T-helper 2 cell treated with Interferon-gamma antibody and Interleukin-4, amounts not matched to agents 5 μg/mL and 100 μg/mL, for 36 hours (primary cell): ENCODE results near the gene BAIAP2.

ENCODE experiments used
- DNase-seq: peaks from one replicate; pipeline ENCODE4 v3.0.0; 2021; ENCODE audit warnings: low spot score
- H3K27ac Mint-ChIP-seq: one replicate; pipeline ENCODE4 v1.8.0; 2021; ENCODE audit warnings: mild to moderate bottlenecking, mixed read lengths
- H3K27me3 Mint-ChIP-seq: one replicate; pipeline ENCODE4 v1.8.0; 2021; ENCODE audit warnings: low read depth, mixed read lengths
- H3K36me3 Mint-ChIP-seq: one replicate; pipeline ENCODE4 v1.8.0; 2021; ENCODE audit warnings: low read depth, mixed read lengths
- H3K4me1 Mint-ChIP-seq: one replicate; pipeline ENCODE4 v1.8.0; 2021; ENCODE audit warnings: low read depth, mixed read lengths
- H3K4me3 Mint-ChIP-seq: one replicate; pipeline ENCODE4 v1.8.0; 2022; ENCODE audit warnings: mild to moderate bottlenecking, moderate library complexity, mixed read lengths
- H3K9me3 Mint-ChIP-seq: one replicate; pipeline ENCODE4 v1.8.0; 2021; ENCODE audit warnings: mixed read lengths

BAIAP2 gene

DNA sequence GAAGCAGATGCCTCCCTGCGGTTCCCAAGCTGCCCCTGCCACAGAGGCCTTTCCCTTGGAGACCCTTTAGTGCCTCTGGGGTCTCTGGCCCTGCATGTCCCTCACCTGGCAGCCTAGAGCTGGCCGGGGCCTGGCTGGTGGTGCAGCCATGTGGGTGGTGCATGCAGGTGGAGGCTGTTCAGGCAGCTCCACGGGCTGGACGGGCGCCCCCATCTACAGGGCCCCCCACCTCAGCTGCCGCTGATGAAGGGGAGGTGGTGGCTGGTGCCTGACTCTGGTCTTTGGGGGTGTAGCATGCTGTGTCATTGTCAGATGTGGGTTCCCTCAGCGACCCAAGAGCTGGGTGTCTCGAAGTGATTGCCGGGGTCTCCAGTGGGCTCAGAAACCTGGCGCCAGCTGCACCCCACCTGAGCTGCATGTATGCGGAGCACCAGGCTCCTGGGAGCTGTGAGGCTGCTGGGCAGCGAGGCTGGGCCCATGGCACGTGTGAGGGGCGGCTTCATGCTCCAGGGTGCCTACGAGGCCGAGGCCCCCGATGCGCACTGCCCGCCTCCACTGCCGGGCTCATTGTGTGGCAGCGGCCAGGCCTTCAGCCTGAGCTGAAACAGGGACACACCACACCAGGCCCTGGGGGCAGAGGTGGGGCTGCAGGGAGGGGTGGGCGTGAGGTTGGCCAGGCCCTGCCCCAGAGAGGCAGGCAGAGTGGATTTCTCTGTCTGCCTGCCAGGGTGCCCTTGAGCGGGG lies 57.0 kb downstream of the BAIAP2 start:
- Mint-ChIP-seq H3K4me1 (peaks cover 10% of the 10 kb centered on the region), H3K27ac (peak overlapping the region; percentile 12), H3K27me3 (peaks cover 2% of the 10 kb centered on the region), H3K36me3 (no peaks in the 10 kb centered on the region), H3K4me3 (no peak overlapping the region), H3K9me3 (no peaks in the 10 kb centered on the region)
- DNase-seq: no peak

DNA sequence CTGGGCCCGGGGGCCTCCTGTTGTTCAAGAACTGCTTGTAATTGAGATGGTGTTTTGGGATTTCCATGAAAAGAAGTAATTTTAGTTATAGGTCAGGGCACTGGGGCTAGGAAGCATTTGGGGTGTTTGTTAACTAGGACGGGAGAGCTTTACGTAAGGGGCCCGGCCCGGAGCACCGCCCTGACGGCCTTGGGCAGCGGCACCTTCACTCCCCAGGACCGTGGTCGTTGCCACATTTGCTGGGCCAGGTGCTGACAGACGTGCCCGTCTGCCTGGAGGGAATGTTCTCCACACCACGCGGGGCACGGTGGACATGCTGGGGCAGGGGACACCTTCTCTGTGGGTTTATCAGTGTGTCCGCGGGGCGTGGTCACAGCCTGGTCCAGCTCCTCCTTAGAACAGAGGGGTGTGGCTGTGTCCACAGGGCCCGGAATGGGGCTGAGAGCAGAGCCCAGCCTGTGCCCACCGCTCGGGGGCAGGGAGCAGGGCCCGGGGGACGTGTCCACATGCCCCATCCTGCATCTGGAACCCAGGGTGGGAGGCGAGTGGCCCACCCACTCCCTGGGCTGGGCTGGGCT lies 57.7 kb downstream of the BAIAP2 start:
- Mint-ChIP-seq H3K9me3 (no peaks in the 10 kb centered on the region), H3K27me3 (peaks cover 2% of the 10 kb centered on the region), H3K4me1 (peaks cover 10% of the 10 kb centered on the region), H3K36me3 (no peaks in the 10 kb centered on the region), H3K4me3 (no peak overlapping the region), H3K27ac (peak overlapping the region; percentile 12)
- DNase-seq: no peak

DNA sequence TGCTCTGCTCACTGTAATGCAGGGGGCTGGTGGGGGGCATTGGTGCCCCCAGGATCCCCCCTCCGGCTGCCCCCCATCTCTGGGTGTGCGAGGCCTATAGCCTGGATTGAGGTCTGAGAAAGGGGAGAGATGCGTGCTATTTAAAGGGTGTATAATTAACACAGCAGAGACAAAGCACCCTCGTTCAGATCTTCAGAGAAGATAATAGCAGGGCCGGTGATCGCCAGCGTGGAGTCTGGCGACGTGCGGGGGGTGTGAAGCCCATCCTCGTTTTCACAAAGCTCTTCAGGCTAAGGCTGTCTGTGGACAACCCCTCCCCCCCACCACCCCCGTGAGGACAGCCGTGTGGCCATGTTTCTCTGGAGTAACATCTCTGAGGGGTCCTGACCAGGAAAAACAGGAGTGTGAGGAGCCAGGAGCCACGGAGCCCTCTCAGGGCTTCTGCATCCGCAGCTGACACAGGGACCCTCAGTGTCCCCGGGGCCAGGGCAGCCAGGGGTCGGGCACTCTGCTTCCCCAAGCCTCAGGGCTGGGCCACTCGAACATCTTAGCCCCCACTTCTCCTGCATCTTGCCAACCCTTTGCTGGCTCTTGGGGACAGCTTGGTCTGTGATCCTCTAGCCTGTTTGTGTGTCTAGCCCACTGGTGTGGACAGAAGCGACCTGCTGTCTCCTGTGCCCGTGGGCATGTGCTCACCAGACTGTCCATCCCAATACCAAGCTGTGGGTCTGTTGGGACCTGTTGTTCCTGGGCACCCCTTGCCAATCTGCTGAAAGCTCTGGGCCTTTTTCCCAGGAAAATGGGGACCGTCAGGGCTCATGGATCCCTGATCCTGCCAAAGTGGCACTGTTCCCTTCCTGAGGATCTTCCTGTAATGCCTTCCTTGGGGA lies 58.9 kb downstream of the BAIAP2 start:
- H3K27ac Mint-ChIP-seq: no peak overlapping the region
- H3K4me3 Mint-ChIP-seq: no peak overlapping the region
- no peak for DNase-seq
- peaks cover 10% of the 10 kb centered on the region for H3K4me1 Mint-ChIP-seq
- H3K27me3 Mint-ChIP-seq: peaks cover 2% of the 10 kb centered on the region
- H3K36me3 Mint-ChIP-seq: no peaks in the 10 kb centered on the region
- no peaks in the 10 kb centered on the region for H3K9me3 Mint-ChIP-seq

DNA sequence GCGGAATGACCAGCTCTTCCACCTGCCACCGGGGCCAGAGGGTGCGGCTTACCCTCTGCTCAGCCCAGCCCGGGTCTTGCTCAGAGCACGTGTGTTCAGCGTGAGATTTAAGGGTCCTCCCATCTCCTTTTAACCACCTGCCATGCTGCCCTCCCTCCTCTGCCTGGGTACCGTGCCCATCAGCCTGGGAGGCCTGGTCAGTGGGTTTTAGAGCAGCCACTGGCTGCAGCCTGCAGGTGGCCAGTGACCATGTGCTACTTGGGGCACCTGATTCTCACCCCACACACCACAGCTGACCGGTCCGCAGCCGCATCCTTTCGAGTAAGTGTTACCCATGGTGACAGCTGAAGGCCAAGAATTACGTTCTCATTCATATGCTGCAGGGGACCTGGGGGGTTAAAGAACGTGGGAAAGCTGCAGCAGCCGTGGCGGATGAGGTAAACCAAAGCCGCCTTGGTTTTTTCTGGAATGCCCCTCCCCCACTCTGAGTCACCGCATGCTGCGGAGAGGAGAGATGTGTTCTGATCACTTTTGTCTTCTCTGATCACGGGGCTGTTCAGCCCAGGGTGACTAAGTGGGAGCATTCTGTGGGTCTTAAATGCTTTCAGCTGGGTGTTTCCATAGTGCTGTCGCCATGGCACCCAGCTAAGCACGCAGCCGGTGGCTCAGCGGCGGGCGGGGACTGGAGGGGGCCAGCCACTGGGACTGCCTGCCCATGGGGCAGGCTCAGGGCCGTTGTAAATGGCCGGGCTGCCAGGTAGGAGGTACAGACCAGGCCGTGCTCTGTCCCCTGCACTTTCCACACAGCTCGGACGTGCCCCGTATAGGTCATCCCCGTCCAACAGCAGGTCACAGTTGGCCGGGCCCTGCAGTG lies 59.8 kb downstream of the BAIAP2 start:
- Mint-ChIP-seq H3K36me3 (no peaks in the 10 kb centered on the region), H3K27me3 (peaks cover 2% of the 10 kb centered on the region), H3K4me1 (peaks cover 10% of the 10 kb centered on the region), H3K9me3 (no peaks in the 10 kb centered on the region), H3K27ac (no peak overlapping the region), H3K4me3 (peak overlapping the region; percentile 24)
- DNase-seq: peak; percentile 80

DNA sequence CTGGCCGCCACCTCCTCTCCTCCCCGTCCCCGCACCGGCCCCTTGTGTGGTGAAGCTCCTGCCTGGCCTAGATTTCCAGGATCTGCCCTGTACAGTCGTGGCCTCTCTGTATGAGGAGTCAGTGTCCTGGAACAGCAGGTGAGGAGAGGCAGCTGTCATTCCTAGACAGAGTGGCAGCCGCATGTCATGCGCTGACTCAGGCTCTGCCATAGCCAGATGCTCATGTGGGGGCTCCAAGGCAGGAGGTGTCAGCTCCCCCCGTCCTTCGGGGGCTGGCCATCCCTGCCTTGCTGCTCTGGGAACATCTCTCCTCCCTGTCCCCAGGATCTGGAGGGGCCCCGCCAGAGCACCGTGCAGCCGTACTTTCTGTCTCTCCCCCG lies 60.4 kb downstream of the BAIAP2 start:
- H3K4me3 Mint-ChIP-seq: peak overlapping the region; percentile 8
- no peak overlapping the region for H3K27ac Mint-ChIP-seq
- no peak for DNase-seq
- H3K27me3 Mint-ChIP-seq: peaks cover 2% of the 10 kb centered on the region
- H3K4me1 Mint-ChIP-seq: peaks cover 7% of the 10 kb centered on the region
- H3K36me3 Mint-ChIP-seq: no peaks in the 10 kb centered on the region
- H3K9me3 Mint-ChIP-seq: no peaks in the 10 kb centered on the region

DNA sequence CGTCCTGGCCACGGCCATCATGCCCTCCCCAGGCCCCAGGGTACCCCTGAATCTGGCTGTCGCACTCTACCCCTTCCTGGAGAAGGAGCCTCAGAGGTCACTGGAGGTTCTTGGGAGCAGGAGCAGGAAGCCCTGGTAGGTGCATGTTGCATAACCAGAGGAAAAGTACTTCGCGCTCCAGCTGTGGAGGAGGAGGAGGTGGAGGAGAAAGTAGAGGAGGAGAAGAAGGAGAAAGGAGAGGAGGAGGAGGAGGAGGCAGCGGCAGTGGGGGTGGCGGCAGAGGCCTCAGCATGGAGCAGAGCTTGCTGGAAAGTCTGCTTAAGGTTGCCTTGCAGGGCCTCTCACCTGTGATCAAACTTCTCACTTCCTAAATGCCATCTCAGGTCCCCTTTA lies 61.8 kb downstream of the BAIAP2 start:
- H3K4me1 Mint-ChIP-seq: peaks cover 7% of the 10 kb centered on the region
- H3K9me3 Mint-ChIP-seq: no peaks in the 10 kb centered on the region
- H3K36me3 Mint-ChIP-seq: no peaks in the 10 kb centered on the region
- no peak overlapping the region for H3K27ac Mint-ChIP-seq
- no peak overlapping the region for H3K4me3 Mint-ChIP-seq
- peaks cover 2% of the 10 kb centered on the region for H3K27me3 Mint-ChIP-seq
- no peak for DNase-seq

DNA sequence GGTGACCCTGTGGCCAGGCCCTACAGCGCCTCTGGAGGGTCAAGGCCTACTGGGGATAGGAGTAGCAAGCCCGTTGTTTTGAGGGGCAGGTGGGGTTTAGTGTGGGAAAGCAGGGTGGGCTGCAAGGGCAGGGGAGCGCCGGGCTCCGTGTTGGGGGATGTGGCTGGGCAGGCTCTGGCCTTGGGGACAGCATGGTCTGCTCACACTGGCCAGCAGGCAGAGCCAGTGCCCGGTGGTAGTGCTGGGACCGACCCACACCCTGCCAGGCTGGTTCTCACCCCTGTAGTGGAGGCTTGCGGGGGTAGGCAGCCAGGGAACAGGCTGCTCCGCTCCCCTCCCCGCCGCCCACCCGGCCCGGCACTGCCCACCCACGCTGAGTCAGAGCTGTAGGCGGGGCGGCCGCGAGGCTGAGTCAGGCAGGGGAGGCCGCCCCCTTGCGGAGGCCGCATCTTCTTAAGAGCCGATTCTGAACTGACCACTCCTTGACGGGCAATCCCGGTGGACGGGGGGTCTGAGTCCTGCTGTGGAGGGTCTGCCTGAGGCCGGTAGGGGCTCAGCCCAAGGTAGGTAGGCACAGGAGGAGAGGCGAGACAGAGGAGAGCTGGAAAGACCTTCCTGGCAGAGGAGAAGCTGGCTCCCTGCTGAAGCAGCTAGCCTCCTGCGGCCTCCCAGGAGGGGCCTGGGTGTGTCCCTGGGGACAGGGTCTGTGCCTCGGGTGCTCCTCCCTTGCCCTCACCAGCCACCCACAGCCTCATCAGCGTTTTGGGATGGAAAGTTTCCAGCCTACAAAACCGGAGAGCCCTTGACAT lies 62.4 kb downstream of the BAIAP2 start:
- peak; percentile 55 for DNase-seq
- Mint-ChIP-seq H3K27me3 (peaks cover 2% of the 10 kb centered on the region), H3K4me3 (no peak overlapping the region), H3K9me3 (no peaks in the 10 kb centered on the region), H3K27ac (no peak overlapping the region), H3K36me3 (no peaks in the 10 kb centered on the region), H3K4me1 (peaks cover 7% of the 10 kb centered on the region)

DNA sequence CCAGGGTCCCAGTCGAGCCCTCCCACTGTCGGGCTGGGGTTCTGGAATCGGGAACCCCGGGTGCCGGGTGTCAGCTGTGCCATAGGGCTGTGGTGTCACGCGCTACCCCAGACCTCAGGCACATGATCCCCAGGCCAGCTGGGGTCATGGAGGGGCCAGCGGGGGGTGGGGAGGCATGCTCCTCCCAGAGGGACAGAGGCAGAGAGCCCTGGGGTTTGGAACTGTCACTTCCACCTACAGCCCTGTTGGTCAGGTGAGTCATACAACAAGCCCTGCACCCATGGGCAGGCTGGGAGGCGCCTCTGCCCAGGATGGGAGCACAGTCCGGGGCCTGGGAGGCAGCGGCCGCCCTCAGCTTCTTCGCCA lies 63.0 kb downstream of the BAIAP2 start:
- Mint-ChIP-seq H3K36me3 (no peaks in the 10 kb centered on the region), H3K27me3 (peaks cover 2% of the 10 kb centered on the region), H3K4me3 (no peak overlapping the region), H3K4me1 (peaks cover 7% of the 10 kb centered on the region), H3K9me3 (no peaks in the 10 kb centered on the region), H3K27ac (no peak overlapping the region)
- peak; percentile 30 for DNase-seq

DNA sequence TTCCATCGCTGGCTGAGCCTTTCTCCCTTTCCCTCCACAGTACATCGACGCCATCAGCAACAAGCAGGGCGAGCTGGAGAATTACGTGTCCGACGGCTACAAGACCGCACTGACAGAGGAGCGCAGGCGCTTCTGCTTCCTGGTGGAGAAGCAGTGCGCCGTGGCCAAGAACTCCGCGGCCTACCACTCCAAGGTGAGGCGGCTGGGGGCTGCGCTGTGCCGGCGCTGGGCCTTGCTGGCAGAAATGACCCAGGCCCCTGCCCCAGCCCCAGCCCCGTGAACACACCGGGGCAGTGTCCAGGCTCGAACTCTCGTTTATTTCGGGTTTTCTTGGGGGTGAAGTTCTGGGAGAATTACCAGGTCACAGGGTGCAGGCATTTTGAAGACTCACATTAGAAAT lies 64.9 kb downstream of the BAIAP2 start:
- Mint-ChIP-seq H3K27ac (no peak overlapping the region), H3K9me3 (no peaks in the 10 kb centered on the region), H3K4me3 (no peak overlapping the region), H3K36me3 (no peaks in the 10 kb centered on the region), H3K4me1 (peaks cover 3% of the 10 kb centered on the region), H3K27me3 (no peaks in the 10 kb centered on the region)
- no peak for DNase-seq

DNA sequence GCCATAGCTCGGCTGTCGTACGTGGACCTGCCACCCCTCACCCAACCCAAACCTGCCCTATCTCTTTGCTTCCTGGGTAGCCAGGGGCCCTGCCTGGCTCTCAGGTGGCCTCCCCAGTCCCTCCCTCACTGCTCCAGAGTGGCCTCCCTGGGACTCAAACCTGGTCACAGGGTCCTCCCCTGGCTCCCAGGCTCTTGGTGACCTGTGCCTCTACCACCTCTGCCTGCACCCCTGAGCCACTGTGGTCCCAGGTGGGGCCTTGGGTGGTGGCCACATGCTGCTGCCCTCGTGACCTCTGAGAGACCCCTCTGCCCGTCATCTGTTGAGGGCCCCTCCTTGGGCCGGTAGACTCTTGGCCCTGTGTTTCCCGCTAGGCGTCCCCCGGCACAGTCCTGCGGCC lies 65.7 kb downstream of the BAIAP2 start:
- DNase-seq: no peak
- H3K27ac Mint-ChIP-seq: no peak overlapping the region
- H3K4me1 Mint-ChIP-seq: peaks cover under 1% of the 10 kb centered on the region
- no peaks in the 10 kb centered on the region for H3K27me3 Mint-ChIP-seq
- H3K4me3 Mint-ChIP-seq: no peak overlapping the region
- H3K9me3 Mint-ChIP-seq: no peaks in the 10 kb centered on the region
- H3K36me3 Mint-ChIP-seq: no peaks in the 10 kb centered on the region

DNA sequence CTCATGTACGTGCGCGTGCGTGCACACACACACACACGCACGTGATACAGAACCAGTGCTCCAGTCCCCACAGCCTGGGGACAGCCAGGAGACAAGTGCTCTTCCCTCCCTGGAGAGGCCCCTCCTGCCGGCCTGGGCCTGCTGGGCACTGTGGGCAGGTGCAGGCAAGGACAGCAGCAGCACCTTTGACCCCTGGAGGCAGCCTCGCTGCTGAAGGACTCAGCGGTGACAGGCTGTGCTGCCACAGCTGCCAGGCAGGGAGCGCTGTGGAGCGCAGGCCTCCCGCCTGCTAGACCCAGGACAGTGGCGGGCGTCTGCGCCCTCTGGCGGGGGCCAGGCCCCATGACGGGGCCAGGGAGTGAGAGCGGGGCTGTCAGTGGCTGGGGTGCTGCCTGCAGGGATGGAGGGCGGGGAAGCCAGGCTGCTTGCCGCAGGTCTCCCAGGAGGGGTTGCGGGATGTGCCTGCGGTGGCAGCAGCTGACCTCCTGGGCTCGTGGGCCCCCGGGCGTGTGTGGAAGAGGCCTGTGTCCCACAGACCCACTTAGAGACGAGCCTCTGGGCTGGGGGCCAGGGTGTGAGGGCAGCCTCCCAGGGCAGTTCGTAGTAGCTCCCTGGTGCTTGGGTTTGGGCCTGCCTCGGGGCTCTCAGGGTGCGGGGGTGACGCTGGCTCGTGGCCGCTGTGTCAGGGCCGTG lies 66.8 kb downstream of the BAIAP2 start:
- H3K27ac Mint-ChIP-seq: no peak overlapping the region
- no peaks in the 10 kb centered on the region for H3K27me3 Mint-ChIP-seq
- peak; percentile 87 for DNase-seq
- no peak overlapping the region for H3K4me3 Mint-ChIP-seq
- no peaks in the 10 kb centered on the region for H3K4me1 Mint-ChIP-seq
- no peaks in the 10 kb centered on the region for H3K9me3 Mint-ChIP-seq
- no peaks in the 10 kb centered on the region for H3K36me3 Mint-ChIP-seq

DNA sequence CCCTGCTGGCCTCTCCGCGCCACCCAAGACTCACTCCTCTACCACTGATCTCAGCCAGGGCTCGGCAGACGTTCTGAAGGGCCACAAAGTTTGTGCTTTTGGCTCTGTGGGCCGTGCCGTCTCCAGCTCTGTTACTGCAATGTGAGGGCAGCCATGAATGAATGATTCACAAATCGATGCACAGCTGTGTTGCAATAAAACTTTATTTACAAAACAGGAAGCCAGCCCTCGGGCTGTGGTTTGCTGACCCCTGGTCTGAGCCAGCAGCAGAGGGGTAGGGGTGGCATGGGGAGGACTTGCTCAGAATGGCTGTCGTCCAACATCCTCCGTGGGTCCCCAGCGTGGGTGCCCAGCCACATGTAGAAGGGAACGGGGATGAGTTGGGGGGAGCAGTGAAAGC lies 67.4 kb downstream of the BAIAP2 start:
- no peaks in the 10 kb centered on the region for H3K36me3 Mint-ChIP-seq
- H3K27ac Mint-ChIP-seq: no peak overlapping the region
- no peaks in the 10 kb centered on the region for H3K4me1 Mint-ChIP-seq
- no peak overlapping the region for H3K4me3 Mint-ChIP-seq
- no peaks in the 10 kb centered on the region for H3K9me3 Mint-ChIP-seq
- H3K27me3 Mint-ChIP-seq: no peaks in the 10 kb centered on the region
- no peak for DNase-seq
